IMR-90 (cell line): Measurements from ENCODE around the gene ALX4. TPM values are rescaled to one million over a fixed set of nuclear protein-coding genes. Genes with fewer than 3 reads are reported as not detected.

Experiments used
- ATAC-seq: fragments of 200-7000 bp; cut with Tn5 transposase; 2 replicates; pipeline ENCODE4 v1.9.1; 2020; ENCODE audit warnings: low read depth, mild to moderate bottlenecking, moderate library complexity
- BruUV-seq: library from RNA; stranded (reverse); fragments of 400-500 nt; replicated peaks from 2 replicates; lab custom pipeline; 2021; lab: Mats Ljungman, UMichigan
- CTCF ChIA-PET: fragments of 300-600 bp; formaldehyde crosslinking; extraction: SDS; loops from one replicate; lab custom pipeline; 2021; ENCODE audit warnings: antibody characterized with exemption; lab: Yijun Ruan, JAX
- POLR2A ChIA-PET: fragments of 300-600 bp; sonication (Branson Sonifier 250); formaldehyde crosslinking; loops from one replicate; lab custom pipeline; 2022; ENCODE audit warnings: antibody characterized with exemption; ENCODE audit not compliant: unreplicated experiment; lab: Charles Lee
- DNase-seq: peaks from one replicate; pipeline ENCODE4 v3.0.0; 2013
- H2AFZ ChIP-seq: replicated peaks from 2 replicates; pipeline ENCODE3; 2013; ENCODE audit warnings: low read length, mild to moderate bottlenecking; ENCODE audit not compliant: poor library complexity
- H2AK5ac ChIP-seq: 2 replicates; pipeline ENCODE4 v1.6.1; 2013; ENCODE audit warnings: low read depth, low read length, inconsistent platforms
- H2AK9ac ChIP-seq: replicated peaks from 2 replicates; pipeline ENCODE3; 2013; ENCODE audit warnings: mild to moderate bottlenecking, low read depth, low read length, moderate library complexity; ENCODE audit not compliant: poor library complexity
- H2BK120ac ChIP-seq: 2 replicates; pipeline ENCODE4 v1.6.1; 2013; ENCODE audit warnings: low read depth, low read length, inconsistent platforms
- H2BK15ac ChIP-seq: 3 replicates; pipeline ENCODE4 v1.6.1; 2013; ENCODE audit warnings: low read depth, low read length, inconsistent platforms
- H2BK20ac ChIP-seq: 2 replicates; pipeline ENCODE4 v1.6.1; 2013; ENCODE audit warnings: low read depth, mild to moderate bottlenecking, inconsistent platforms, low read length, moderate library complexity
- H2BK5ac ChIP-seq: 2 replicates; pipeline ENCODE4 v1.6.1; 2013; ENCODE audit warnings: mild to moderate bottlenecking, low read depth, low read length, inconsistent platforms; ENCODE audit not compliant: poor library complexity, severe bottlenecking
- H3K14ac ChIP-seq: replicated peaks from 2 replicates; pipeline ENCODE4 v1.6.1; 2013; ENCODE audit warnings: low read depth, low read length, inconsistent platforms
- H3K18ac ChIP-seq: 2 replicates; pipeline ENCODE4 v1.6.1; 2013; ENCODE audit warnings: low read depth, low read length, control low read depth
- H3K23ac ChIP-seq: 2 replicates; pipeline ENCODE4 v1.6.1; 2013; ENCODE audit warnings: low read depth, low read length, inconsistent platforms
- H3K27ac ChIP-seq: 2 replicates; pipeline ENCODE4 v1.5.1; 2013; ENCODE audit warnings: mild to moderate bottlenecking, control low read depth, low read length; ENCODE audit not compliant: insufficient read depth
- H3K27me3 ChIP-seq: 2 replicates; pipeline ENCODE4 v1.6.1; 2013; ENCODE audit warnings: low read length; ENCODE audit not compliant: control insufficient read depth, insufficient read depth
- H3K36me3 ChIP-seq: 2 replicates; pipeline ENCODE4 v1.6.1; 2013; ENCODE audit warnings: low read length, mixed read lengths; ENCODE audit not compliant: control insufficient read depth, insufficient read depth
- H3K4ac ChIP-seq: 2 replicates; pipeline ENCODE4 v1.6.1; 2013; ENCODE audit warnings: low read depth, low read length, inconsistent platforms
- H3K4me1 ChIP-seq: 2 replicates; pipeline ENCODE4 v1.6.1; 2013; ENCODE audit warnings: low read length, mixed read lengths; ENCODE audit not compliant: control insufficient read depth, insufficient read depth
- H3K4me2 ChIP-seq: 2 replicates; pipeline ENCODE4 v1.6.1; 2013; ENCODE audit warnings: low read depth, mild to moderate bottlenecking, control low read depth, low read length, moderate library complexity
- H3K4me3 ChIP-seq: 2 replicates; pipeline ENCODE4 v1.5.1; 2013; ENCODE audit warnings: low read depth, mild to moderate bottlenecking, control low read depth, low read length, moderate library complexity; ENCODE audit not compliant: insufficient read depth
- H3K56ac ChIP-seq: 2 replicates; pipeline ENCODE4 v1.6.1; 2013; ENCODE audit warnings: low read length, inconsistent platforms; ENCODE audit not compliant: insufficient read depth; ENCODE audit errors: extremely low read depth
- H3K79me1 ChIP-seq, 2 experiments: 2 replicates each; pipeline ENCODE4 v1.6.1; 2013; ENCODE audit warnings: low read length in 2 of 2, inconsistent platforms in 1 of 2, low read depth in 1 of 2
- H3K9ac ChIP-seq: 2 replicates; pipeline ENCODE4 v1.6.1; 2013; ENCODE audit warnings: low read depth, low read length, control low read depth
- H3K9me1 ChIP-seq: 2 replicates; pipeline ENCODE4 v1.6.1; 2013; ENCODE audit warnings: low read length, inconsistent platforms; ENCODE audit not compliant: insufficient read depth
- H3K9me3 ChIP-seq: 2 replicates; pipeline ENCODE4 v1.6.1; 2013; ENCODE audit warnings: low read length; ENCODE audit not compliant: control insufficient read depth, insufficient read depth
- H4K20me1 ChIP-seq: 2 replicates; pipeline ENCODE4 v1.6.1; 2013; ENCODE audit warnings: low read length, inconsistent platforms; ENCODE audit not compliant: insufficient read depth
- H4K5ac ChIP-seq: 2 replicates; pipeline ENCODE4 v1.6.1; 2013; ENCODE audit warnings: mild to moderate bottlenecking, low read depth, low read length, control low read depth
- H4K8ac ChIP-seq, 2 experiments: 2 replicates each; pipeline ENCODE4 v1.6.1; 2013; ENCODE audit warnings: low read depth in 2 of 2, low read length in 2 of 2, control low read depth in 1 of 2, inconsistent platforms in 1 of 2
- H4K91ac ChIP-seq: 2 replicates; pipeline ENCODE4 v1.6.1; 2013; ENCODE audit warnings: low read depth, low read length, inconsistent platforms; ENCODE audit not compliant: insufficient read depth
- BHLHE40 ChIP-seq: fragments of 150-350 bp; IDR thresholded peaks from 2 replicates; pipeline ENCODE4 v1.6.1; 2016; ENCODE audit warnings: mild to moderate bottlenecking, low read depth, low read length
- CEBPB ChIP-seq: IDR thresholded peaks from 2 replicates; pipeline ENCODE4 v1.6.1; 2012; ENCODE audit warnings: low read depth, low read length, improper control_type of control experiment
- CHD1 ChIP-seq: IDR thresholded peaks from 2 replicates; pipeline ENCODE4 v1.6.1; 2012; ENCODE audit warnings: low read depth, low read length, improper control_type of control experiment
- FOS ChIP-seq: fragments of 150-350 bp; IDR thresholded peaks from 2 replicates; pipeline ENCODE4 v1.6.1; 2016; ENCODE audit warnings: low read depth, low read length
- MAFK ChIP-seq: IDR thresholded peaks from 2 replicates; pipeline ENCODE4 v1.6.1; 2012; ENCODE audit warnings: low read depth, low read length, improper control_type of control experiment
- MAZ ChIP-seq: IDR thresholded peaks from 2 replicates; pipeline ENCODE4 v1.6.1; 2012; ENCODE audit warnings: low read depth, mild to moderate bottlenecking, low read length, improper control_type of control experiment, moderate library complexity, borderline replicate concordance
- NFE2L2 ChIP-seq: fragments of 150-350 bp; IDR thresholded peaks from 2 replicates; pipeline ENCODE4 v1.6.1; 2016; ENCODE audit warnings: low read depth, mild to moderate bottlenecking, low read length
- POLR2A ChIP-seq: IDR thresholded peaks from 2 replicates; pipeline ENCODE4 v1.6.1; 2012; ENCODE audit warnings: mild to moderate bottlenecking, low read depth, low read length
- RAD21 ChIP-seq: IDR thresholded peaks from 2 replicates; pipeline ENCODE4 v1.6.1; 2012; ENCODE audit warnings: low read length, improper control_type of control experiment
- RFX5 ChIP-seq: IDR thresholded peaks from 2 replicates; pipeline ENCODE4 v1.8.0; 2012; ENCODE audit warnings: low read depth, mild to moderate bottlenecking, low read length, moderate library complexity
- SMC3 ChIP-seq: fragments of 150-350 bp; IDR thresholded peaks from 2 replicates; pipeline ENCODE4 v1.6.1; 2016; ENCODE audit warnings: low read depth, mild to moderate bottlenecking, antibody characterized with exemption, low read length, moderate library complexity
- WGBS, 2 experiments: methylation state at CpG; one replicate each; pipeline versions ENCODE4 v1.1.5 to v1.1.7; 2013; ENCODE audit warnings: missing lambda C conversion rate in 2 of 2; ENCODE audit not compliant: insufficient read length in 1 of 2; ENCODE audit errors: extremely low coverage in 2 of 2; 5-methylcytosine and 5-hydroxymethylcytosine counted together
- dilution Hi-C: fragments of 300-500 bp; cut with HindIII; formaldehyde crosslinking; loops from one replicate; pipeline ENCODE4 v1.14.3; 2018; ENCODE audit warnings: low sequenced_read_pairs; ENCODE audit not compliant: unreplicated experiment
- in situ Hi-C: fragments of 300-500 bp; cut with MboI; formaldehyde crosslinking; loops from 3 replicates; pipeline ENCODE4 v1.14.3; 2019; ENCODE audit warnings: low sequenced_read_pairs, inconsistent platforms, mixed read lengths
- intact Hi-C: fragments of 100-400 bp; cut with micrococcal nuclease; formaldehyde crosslinking; loops from 2 replicates; pipeline ENCODE4 v1.10.0; 2022
- polyA plus RNA-seq, 3 experiments: library from polyadenylated mRNA; depleted of rRNA; stranded (reverse); fragments of >200 nt; gene quantifications; 2 replicates each; pipeline ENCODE4 v1.2.3, GENCODE V29; 2012; ENCODE audit warnings: low replicate concordance in 1 of 3
- total RNA-seq: library from RNA; depleted of rRNA; stranded (reverse); fragments of >200 nt; gene quantifications from 2 replicates; pipeline ENCODE4 v1.2.3, GENCODE V29; 2012
- TF ChIP-seq, protein P1 (sequence below): fragments of 150-350 bp; IDR thresholded peaks from 2 replicates; pipeline ENCODE4 v1.6.1; 2017; ENCODE audit warnings: mild to moderate bottlenecking, antibody characterized with exemption, low read length, low read depth
- TF ChIP-seq, protein P2 (sequence below): conservative IDR thresholded peaks from 2 replicates; pipeline ENCODE4 v1.5.1; 2012; ENCODE audit warnings: mild to moderate bottlenecking, low read depth, low read length, improper control_type of control experiment
- TF ChIP-seq, protein P3 (sequence below): fragments of 150-350 bp; IDR thresholded peaks from 2 replicates; pipeline ENCODE4 v1.6.1; 2016; ENCODE audit warnings: low read depth, mild to moderate bottlenecking, low read length, moderate library complexity, borderline replicate concordance

Gene ALX4
- total and polyA plus RNA-seq, 2 of the 4 experiments (the other 2 are of a cell fraction): not detected

DNA sequence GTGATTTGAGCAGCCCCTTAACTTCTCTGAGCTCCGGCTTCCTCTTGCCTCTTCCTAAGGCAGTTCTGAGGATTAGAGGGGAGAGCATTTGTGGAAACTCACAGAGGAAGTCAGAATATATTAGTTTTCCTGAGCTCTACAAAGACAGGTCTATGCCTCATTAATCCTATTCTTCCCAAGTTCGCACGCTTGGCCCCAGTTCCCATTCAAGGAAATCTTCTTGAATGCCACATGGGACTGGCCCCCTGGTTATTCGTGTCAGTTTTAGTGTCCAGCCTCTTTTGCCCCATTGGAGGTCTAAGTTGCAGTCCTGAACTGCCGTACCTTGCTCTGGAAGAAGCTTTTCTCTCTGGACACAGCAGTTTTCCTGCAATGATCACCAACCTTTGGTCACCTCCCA is 37.6 kb upstream of the ALX4 start:
- Histone ChIP-seq H2AK9ac (no peak overlapping the region), H3K79me1 (no peaks in the 10 kb centered on the region), H3K56ac (no peak overlapping the region), H4K20me1 (no peaks in the 10 kb centered on the region), H3K9me1 (no peaks in the 10 kb centered on the region), H2AK5ac (no peak overlapping the region), H3K4me3 (no peak overlapping the region), H3K27me3 (peaks cover 43% of the 10 kb centered on the region), H4K8ac (no peak overlapping the region), H3K4me1 (no peaks in the 10 kb centered on the region), H2BK120ac (no peak overlapping the region), H3K27ac (no peak overlapping the region), H3K14ac (no peak overlapping the region), H3K4ac (no peak overlapping the region), H3K9me3 (no peaks in the 10 kb centered on the region), H4K91ac (no peak overlapping the region), H3K36me3 (no peaks in the 10 kb centered on the region), H2BK20ac (no peak overlapping the region), H2AFZ (no peak overlapping the region), H2BK15ac (no peak overlapping the region), H3K4me2 (no peak overlapping the region), H4K5ac (no peak overlapping the region), H3K9ac (no peak overlapping the region), H3K18ac (no peak overlapping the region), H3K23ac (no peak overlapping the region), H2BK5ac (no peak overlapping the region)
- ATAC-seq: no peak
- WGBS, 2 experiments: 13% methylated on average over 2 of the region's 5 CpGs; no CpG with 5 or more reads in 1 of the 2 experiments
- dilution Hi-C loops: no loop called here
- CTCF ChIA-PET: no interaction called here
- DNase-seq: no peak
- intact Hi-C loops: no loop called here
- no TSS peak for BruUV-seq
- TF ChIP-seq, protein P1, sequence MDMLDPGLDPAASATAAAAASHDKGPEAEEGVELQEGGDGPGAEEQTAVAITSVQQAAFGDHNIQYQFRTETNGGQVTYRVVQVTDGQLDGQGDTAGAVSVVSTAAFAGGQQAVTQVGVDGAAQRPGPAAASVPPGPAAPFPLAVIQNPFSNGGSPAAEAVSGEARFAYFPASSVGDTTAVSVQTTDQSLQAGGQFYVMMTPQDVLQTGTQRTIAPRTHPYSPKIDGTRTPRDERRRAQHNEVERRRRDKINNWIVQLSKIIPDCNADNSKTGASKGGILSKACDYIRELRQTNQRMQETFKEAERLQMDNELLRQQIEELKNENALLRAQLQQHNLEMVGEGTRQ: no peak
- no peak for TF ChIP-seq SMC3
- TF ChIP-seq CHD1: no peak
- no peak for TF ChIP-seq RFX5
- TF ChIP-seq MAFK: no peak
- TF ChIP-seq MAZ: no peak
- no peak for TF ChIP-seq NFE2L2
- no peak for TF ChIP-seq CEBPB
- TF ChIP-seq FOS: no peak
- no peak for TF ChIP-seq RAD21
- TF ChIP-seq POLR2A: no peak
- TF ChIP-seq, protein P2, sequence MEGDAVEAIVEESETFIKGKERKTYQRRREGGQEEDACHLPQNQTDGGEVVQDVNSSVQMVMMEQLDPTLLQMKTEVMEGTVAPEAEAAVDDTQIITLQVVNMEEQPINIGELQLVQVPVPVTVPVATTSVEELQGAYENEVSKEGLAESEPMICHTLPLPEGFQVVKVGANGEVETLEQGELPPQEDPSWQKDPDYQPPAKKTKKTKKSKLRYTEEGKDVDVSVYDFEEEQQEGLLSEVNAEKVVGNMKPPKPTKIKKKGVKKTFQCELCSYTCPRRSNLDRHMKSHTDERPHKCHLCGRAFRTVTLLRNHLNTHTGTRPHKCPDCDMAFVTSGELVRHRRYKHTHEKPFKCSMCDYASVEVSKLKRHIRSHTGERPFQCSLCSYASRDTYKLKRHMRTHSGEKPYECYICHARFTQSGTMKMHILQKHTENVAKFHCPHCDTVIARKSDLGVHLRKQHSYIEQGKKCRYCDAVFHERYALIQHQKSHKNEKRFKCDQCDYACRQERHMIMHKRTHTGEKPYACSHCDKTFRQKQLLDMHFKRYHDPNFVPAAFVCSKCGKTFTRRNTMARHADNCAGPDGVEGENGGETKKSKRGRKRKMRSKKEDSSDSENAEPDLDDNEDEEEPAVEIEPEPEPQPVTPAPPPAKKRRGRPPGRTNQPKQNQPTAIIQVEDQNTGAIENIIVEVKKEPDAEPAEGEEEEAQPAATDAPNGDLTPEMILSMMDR: no peak
- TF ChIP-seq BHLHE40: no peak
- TF ChIP-seq, protein P3, sequence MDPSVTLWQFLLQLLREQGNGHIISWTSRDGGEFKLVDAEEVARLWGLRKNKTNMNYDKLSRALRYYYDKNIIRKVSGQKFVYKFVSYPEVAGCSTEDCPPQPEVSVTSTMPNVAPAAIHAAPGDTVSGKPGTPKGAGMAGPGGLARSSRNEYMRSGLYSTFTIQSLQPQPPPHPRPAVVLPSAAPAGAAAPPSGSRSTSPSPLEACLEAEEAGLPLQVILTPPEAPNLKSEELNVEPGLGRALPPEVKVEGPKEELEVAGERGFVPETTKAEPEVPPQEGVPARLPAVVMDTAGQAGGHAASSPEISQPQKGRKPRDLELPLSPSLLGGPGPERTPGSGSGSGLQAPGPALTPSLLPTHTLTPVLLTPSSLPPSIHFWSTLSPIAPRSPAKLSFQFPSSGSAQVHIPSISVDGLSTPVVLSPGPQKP: no peak
- POLR2A ChIA-PET: no interaction called here
- in situ Hi-C loops: no loop called here
